HepG2 (cell line): ENCODE results near the gene AUNIP. TPM values are rescaled to one million over a fixed set of nuclear protein-coding genes. Genes with fewer than 3 reads are reported as not detected.

Experiments
- ATAC-seq: fragments of 200-7000 bp; cut with Tn5 transposase; 3 replicates; pipeline ENCODE4 v1.9.1; 2020; ENCODE audit warnings: mild to moderate bottlenecking, moderate library complexity
- BruUV-seq: library from RNA; stranded (reverse); fragments of 400-500 nt; replicated peaks from 2 replicates; lab custom pipeline; 2021; lab: Mats Ljungman, UMichigan
- CTCF ChIA-PET: fragments of 300-600 bp; formaldehyde crosslinking; extraction: SDS; loops from one replicate; lab custom pipeline; 2021; ENCODE audit warnings: low total read pairs, inconsistent platforms, low intra/inter-chr PET ratio; lab: Yijun Ruan, JAX
- POLR2A ChIA-PET: fragments of 350-600 bp; sonication (Branson Sonifier 250); formaldehyde crosslinking; loops from one replicate; lab custom pipeline; 2020; ENCODE audit warnings: antibody characterized with exemption, inconsistent platforms; lab: Yijun Ruan, JAX
- DNase-seq: peaks from one replicate; pipeline ENCODE4 v3.0.0-alpha.2; 2015; ENCODE audit warnings: low spot score
- FAIRE-seq: peaks from 3 replicates; lab custom pipeline; 2011; peaks lifted over from hg19 to GRCh38; lab: Jason Lieb, UNC
- H2AFZ ChIP-seq: one replicate; pipeline ENCODE4 v1.6.1; 2011; ENCODE audit warnings: low read length, inconsistent platforms
- H3K27ac ChIP-seq: fragments of 300-600 bp; 3 replicates; pipeline ENCODE4 v1.8.0; 2011; ENCODE audit warnings: mixed run types, mild to moderate bottlenecking, mixed read lengths, low read length, inconsistent platforms; ENCODE audit not compliant: insufficient read depth; ENCODE audit errors: extremely low read length
- H3K27me3 ChIP-seq, 2 experiments: fragments of 200-600 bp in 1 of 2; 2 replicates in 1 of 2; 3 replicates in 1 of 2; pipeline versions ENCODE4 v1.6.0 to v1.8.0; 2011; ENCODE audit warnings: low read length in 2 of 2, mild to moderate bottlenecking in 2 of 2, moderate library complexity in 2 of 2, inconsistent platforms in 1 of 2; ENCODE audit not compliant: insufficient read depth in 2 of 2, control insufficient read depth in 1 of 2
- H3K36me3 ChIP-seq, 2 experiments: fragments of 200-600 bp in 1 of 2; replicated peaks in 1 of 2; 2 replicates in 1 of 2; 3 replicates in 1 of 2; pipeline versions ENCODE4 v1.5.1 to v1.8.0; 2011; ENCODE audit warnings: low read length in 2 of 2, inconsistent platforms in 1 of 2; ENCODE audit not compliant: insufficient read depth in 2 of 2, control insufficient read depth in 1 of 2
- H3K4me1 ChIP-seq: 2 replicates; pipeline ENCODE4 v1.5.1; 2012; ENCODE audit warnings: low read length, inconsistent platforms; ENCODE audit not compliant: insufficient read depth
- H3K4me2 ChIP-seq: 2 replicates; pipeline ENCODE4 v1.6.0; 2011; ENCODE audit warnings: low read depth, low read length, inconsistent platforms
- H3K4me3 ChIP-seq, 3 experiments: fragments of 200-600 bp in 1 of 3; sonication (generic), shearing (Covaris generic) in 1 of 3; replicated peaks in 1 of 3; 2 replicates each; pipeline ENCODE4 v1.5.1; 2011 to 2016; ENCODE audit warnings: low read length in 3 of 3, inconsistent platforms in 2 of 3, low read depth in 2 of 3, mild to moderate bottlenecking in 2 of 3, control low read depth in 1 of 3, mixed read lengths in 1 of 3; ENCODE audit not compliant: insufficient read depth in 1 of 3
- H3K79me2 ChIP-seq: one replicate; pipeline ENCODE4 v1.6.1; 2011; ENCODE audit warnings: low read length, inconsistent platforms; ENCODE audit not compliant: insufficient read depth
- H3K9ac ChIP-seq: 2 replicates; pipeline ENCODE4 v1.6.0; 2011; ENCODE audit warnings: mild to moderate bottlenecking, low read depth, low read length, inconsistent platforms; ENCODE audit not compliant: insufficient read depth
- H3K9me3 ChIP-seq: 2 replicates; pipeline ENCODE4 v1.5.1; 2012; ENCODE audit warnings: mild to moderate bottlenecking, low read length
- H4K20me1 ChIP-seq: 2 replicates; pipeline ENCODE4 v1.6.0; 2011; ENCODE audit warnings: inconsistent platforms, mild to moderate bottlenecking, low read length, moderate library complexity; ENCODE audit not compliant: insufficient read depth
- DPF2 ChIP-seq: sonication (generic); formaldehyde crosslinking; IDR thresholded peaks from 2 replicates; pipeline ENCODE4 v1.4.0; 2020; ENCODE audit warnings: mild to moderate bottlenecking, low read depth, missing genetic modification reagents, borderline replicate concordance
- KAT8 ChIP-seq: IDR thresholded peaks from 2 replicates; pipeline ENCODE4 v1.6.1; 2016; ENCODE audit warnings: missing genetic modification reagents, missing compliant biosample characterization
- MAF1 ChIP-seq: sonication (generic); formaldehyde crosslinking; IDR thresholded peaks from 2 replicates; pipeline ENCODE4 v1.5.0; 2020; ENCODE audit warnings: missing genetic modification reagents, borderline replicate concordance
- RFXANK ChIP-seq: IDR thresholded peaks from 2 replicates; pipeline ENCODE4 v1.6.1; 2016
- SRSF9 ChIP-seq: fragments of 200-400 bp; formaldehyde crosslinking; IDR thresholded peaks from 2 replicates; pipeline ENCODE4 v1.6.1; 2018; ENCODE audit warnings: borderline replicate concordance, mild to moderate bottlenecking, low read depth, low read length; ENCODE audit not compliant: insufficient read depth, poor library complexity, severe bottlenecking
- ZFX ChIP-seq: sonication (generic); formaldehyde crosslinking; IDR thresholded peaks from 2 replicates; pipeline ENCODE4 v1.4.0; 2020; ENCODE audit warnings: mild to moderate bottlenecking, low read depth, missing genetic modification reagents, moderate library complexity
- ZNF432 ChIP-seq: sonication (generic); formaldehyde crosslinking; IDR thresholded peaks from 2 replicates; pipeline ENCODE4 v1.5.0; 2020; ENCODE audit warnings: missing genetic modification reagents, mild to moderate bottlenecking, borderline replicate concordance
- ZNF441 ChIP-seq: sonication (generic); formaldehyde crosslinking; IDR thresholded peaks from 2 replicates; pipeline ENCODE4 v1.7.0; 2021; ENCODE audit warnings: missing genetic modification reagents, borderline replicate concordance
- ZNF598 ChIP-seq: sonication (generic); formaldehyde crosslinking; IDR thresholded peaks from 2 replicates; pipeline ENCODE4 v1.5.1; 2020; ENCODE audit warnings: mild to moderate bottlenecking, missing genetic modification reagents, borderline replicate concordance
- ZNF883 ChIP-seq: sonication (generic); formaldehyde crosslinking; IDR thresholded peaks from 2 replicates; pipeline ENCODE4 v1.5.1; 2020; ENCODE audit warnings: mild to moderate bottlenecking, missing genetic modification reagents; ENCODE audit errors: not compliant biosample characterization
- WGBS: methylation state at CpG from one replicate; pipeline ENCODE4 v1.1.6; 2017; ENCODE audit warnings: low lambda C conversion rate; 5-methylcytosine and 5-hydroxymethylcytosine counted together
- in situ Hi-C: cut with HindIII; loops from 2 replicates; pipeline ENCODE4 v1.10.0; 2017; ENCODE audit warnings: low pct_unique_long_range_greater_than_20kb; ENCODE audit not compliant: extremely low pct_ligation_motif_present
- intact Hi-C: fragments of 100-400 bp; cut with micrococcal nuclease; formaldehyde crosslinking; loops from one replicate; pipeline ENCODE4 v1.10.0; 2022; ENCODE audit not compliant: unreplicated experiment
- polyA plus RNA-seq, 8 experiments: library from polyadenylated mRNA; depleted of rRNA in 3 of 8; stranded (reverse) in 7 of 8; unstranded in 1 of 8; fragments of >200 nt; fragmentation: Illumina TruSeq in 4 of 8; extraction: Trizol in 4 of 8; gene quantifications; 2 replicates each; pipeline versions ENCODE4 v1.2.1 to v1.2.3, GENCODE V29; 2011 to 2016; ENCODE audit warnings: low read depth in 4 of 8, missing spikeins in 1 of 8, mixed read lengths in 1 of 8; ENCODE audit not compliant: insufficient read depth in 1 of 8
- total RNA-seq, 5 experiments: library from RNA; depleted of rRNA; stranded (reverse); fragments of >200 nt; fragmentation: Illumina TruSeq; extraction: Trizol; gene quantifications; 2 replicates each; pipeline ENCODE4 v1.2.3, GENCODE V29; 2016; ENCODE audit warnings: low read depth in 1 of 5
- TF ChIP-seq, protein P1 (sequence below): sonication (generic); formaldehyde crosslinking; IDR thresholded peaks from 2 replicates; pipeline ENCODE4 v1.8.1; 2023; ENCODE audit warnings: mild to moderate bottlenecking, moderate library complexity, missing genetic modification reagents
- TF ChIP-seq, protein P2 (sequence below): sonication (generic); formaldehyde crosslinking; IDR thresholded peaks from 2 replicates; pipeline ENCODE4 v1.5.0; 2020; ENCODE audit warnings: mild to moderate bottlenecking, missing genetic modification reagents

The AUNIP gene
- total and polyA plus RNA-seq, 2 of the 13 experiments (the other 11 are each of a cell fraction or from before 2014, with no cell fraction given), result 3.8 to 12.3 TPM

DNA sequence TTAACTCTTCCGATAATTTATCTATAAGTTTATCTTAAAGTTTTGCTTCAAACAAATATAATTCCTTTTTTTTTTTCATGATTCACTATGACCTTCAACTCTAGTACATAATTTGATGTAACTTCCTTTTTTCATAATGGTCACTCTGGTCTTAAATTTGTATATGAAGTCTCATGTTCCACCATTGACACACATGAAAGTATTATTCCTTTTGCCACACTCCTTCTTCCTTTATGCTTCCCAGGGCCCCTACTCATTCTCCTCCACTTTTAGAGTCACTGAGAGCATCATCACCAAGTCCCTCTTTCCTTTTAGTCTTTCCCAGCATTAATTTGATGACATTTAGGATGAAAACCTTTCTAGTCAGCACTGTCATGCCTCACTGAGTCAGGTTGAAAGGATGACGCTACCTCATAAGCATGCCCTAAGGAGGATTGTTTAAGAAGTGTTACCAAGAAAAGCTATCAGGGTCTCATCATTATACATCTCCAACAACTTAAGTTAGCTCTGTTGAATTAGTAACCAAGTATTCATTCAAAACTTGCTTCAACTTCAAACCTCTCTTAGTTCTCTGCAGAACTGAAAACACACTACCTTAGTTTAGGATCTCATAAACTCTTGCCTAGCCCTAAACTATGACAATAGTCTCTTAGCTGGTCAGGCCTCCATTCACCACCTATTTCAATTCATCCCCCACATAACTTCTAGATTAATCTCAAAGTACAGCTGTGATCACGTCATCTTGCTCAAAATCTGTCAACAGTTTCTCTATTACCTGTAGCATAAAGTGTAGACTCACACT is 14.5 kb downstream of the AUNIP start:
- BruUV-seq, result no TSS peak
- Histone ChIP-seq H3K79me2 (peaks cover 59% of the 10 kb centered on the region), H3K36me3 (no peaks in the 10 kb centered on the region), H3K27ac (no peak overlapping the region), H3K9ac (no peak overlapping the region), H3K9me3 (no peaks in the 10 kb centered on the region), H4K20me1 (no peaks in the 10 kb centered on the region), H3K4me2 (no peak overlapping the region), H3K4me1 (peaks cover 7% of the 10 kb centered on the region; the same call in 1 of the 2 replicates), H3K4me3 (no peak overlapping the region), H3K27me3 (no peaks in the 10 kb centered on the region), H2AFZ (no peak overlapping the region)
- POLR2A ChIA-PET, result no interaction called here
- FAIRE-seq (no peak), ATAC-seq (no peak), DNase-seq (no peak)
- 93% methylated on average over 3 of the region's 3 CpGs for WGBS
- CTCF ChIA-PET, result no interaction called here
- in situ Hi-C loops (no loop called here), intact Hi-C loops (no loop called here)
- TF ChIP-seq SRSF9 (no peak), KAT8 (CRISPR knock-in tag) (no peak), RFXANK (CRISPR knock-in tag) (no peak), MAF1 (CRISPR knock-in tag) (no peak), ZFX (CRISPR knock-in tag) (no peak), ZNF441 (CRISPR knock-in tag) (no peak), ZNF598 (no peak), DPF2 (no peak), ZNF883 (no peak), ZNF432 (CRISPR knock-in tag) (no peak)
- TF ChIP-seq, protein P1, sequence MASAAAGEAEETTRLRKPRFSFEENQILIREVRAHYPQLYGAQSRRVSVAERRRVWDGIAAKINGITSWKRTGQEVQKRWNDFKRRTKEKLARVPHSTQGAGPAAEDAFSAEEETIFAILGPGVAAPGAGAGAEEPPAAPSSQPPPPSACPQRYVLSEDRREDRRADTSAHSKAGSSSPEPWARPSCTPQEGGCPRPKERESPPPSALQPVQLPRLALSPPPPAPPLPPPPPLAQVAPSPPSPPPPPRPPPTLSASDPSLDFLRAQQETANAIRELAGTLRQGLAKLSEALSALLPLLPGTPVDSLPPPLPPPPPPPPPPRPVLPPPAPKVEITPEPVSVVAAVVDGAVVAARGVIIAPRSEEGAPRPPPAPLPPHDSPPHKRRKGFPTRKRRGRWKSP (CRISPR knock-in tag), result no peak
- TF ChIP-seq, protein P2, sequence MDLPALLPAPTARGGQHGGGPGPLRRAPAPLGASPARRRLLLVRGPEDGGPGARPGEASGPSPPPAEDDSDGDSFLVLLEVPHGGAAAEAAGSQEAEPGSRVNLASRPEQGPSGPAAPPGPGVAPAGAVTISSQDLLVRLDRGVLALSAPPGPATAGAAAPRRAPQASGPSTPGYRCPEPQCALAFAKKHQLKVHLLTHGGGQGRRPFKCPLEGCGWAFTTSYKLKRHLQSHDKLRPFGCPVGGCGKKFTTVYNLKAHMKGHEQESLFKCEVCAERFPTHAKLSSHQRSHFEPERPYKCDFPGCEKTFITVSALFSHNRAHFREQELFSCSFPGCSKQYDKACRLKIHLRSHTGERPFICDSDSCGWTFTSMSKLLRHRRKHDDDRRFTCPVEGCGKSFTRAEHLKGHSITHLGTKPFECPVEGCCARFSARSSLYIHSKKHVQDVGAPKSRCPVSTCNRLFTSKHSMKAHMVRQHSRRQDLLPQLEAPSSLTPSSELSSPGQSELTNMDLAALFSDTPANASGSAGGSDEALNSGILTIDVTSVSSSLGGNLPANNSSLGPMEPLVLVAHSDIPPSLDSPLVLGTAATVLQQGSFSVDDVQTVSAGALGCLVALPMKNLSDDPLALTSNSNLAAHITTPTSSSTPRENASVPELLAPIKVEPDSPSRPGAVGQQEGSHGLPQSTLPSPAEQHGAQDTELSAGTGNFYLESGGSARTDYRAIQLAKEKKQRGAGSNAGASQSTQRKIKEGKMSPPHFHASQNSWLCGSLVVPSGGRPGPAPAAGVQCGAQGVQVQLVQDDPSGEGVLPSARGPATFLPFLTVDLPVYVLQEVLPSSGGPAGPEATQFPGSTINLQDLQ (CRISPR knock-in tag), result no peak
